Measurements from ENCODE around the gene ROBO1. TPM values are rescaled to one million over a fixed set of nuclear protein-coding genes. Genes with fewer than 3 reads are reported as not detected.

ROBO1 gene
- total and polyA plus RNA-seq, 4 donors = 1.0 to 30.3 (median 3.9) TPM

DNA sequence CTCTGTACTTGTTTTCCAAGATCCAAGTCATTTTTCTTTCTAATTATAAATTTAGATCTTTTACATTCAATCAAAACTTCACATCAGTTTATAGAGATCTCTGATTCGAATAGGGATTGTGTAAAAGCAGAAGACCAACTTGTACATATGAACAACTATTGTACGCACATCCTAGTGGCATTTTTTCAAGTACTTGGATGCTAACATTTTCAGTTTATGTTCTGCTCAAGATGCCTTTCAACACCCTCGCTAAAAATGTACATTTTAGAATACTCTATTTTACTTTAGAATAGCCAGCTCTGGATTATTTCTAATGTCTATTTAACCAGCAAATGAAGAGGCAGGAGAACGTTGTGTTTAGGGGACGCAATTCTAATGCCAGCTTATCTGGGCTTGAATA is 340.7 kb downstream of the ROBO1 start:
- 73% methylated on average over 5 of the region's 5 CpGs for WGBS
- Histone ChIP-seq H3K27ac (ENCODE audit: low read depth in 1 of 2, low read length in 2 of 2) (no peak overlapping the region), H3K4me1 (ENCODE audit: control insufficient read depth in 4 of 4, insufficient read depth in 4 of 4, low read length in 3 of 4) (no peaks in the 10 kb centered on the region), H3K27me3 (ENCODE audit: control insufficient read depth in 4 of 4, insufficient read depth in 4 of 4, low read length in 3 of 4) (no peaks in the 10 kb centered on the region), H3K9me3 (ENCODE audit: control insufficient read depth in 4 of 4, low read length in 3 of 4) (no peaks in the 10 kb centered on the region), H3K36me3 (ENCODE audit: control insufficient read depth in 4 of 4, insufficient read depth in 3 of 4, low read depth in 1 of 4, low read length in 3 of 4) (no peaks in the 10 kb centered on the region), H3K9ac (ENCODE audit: low read depth in 1 of 2, low read length in 2 of 2) (no peak overlapping the region), H3K4me3 (ENCODE audit: low read depth in 1 of 3, low read length in 3 of 3) (no peak overlapping the region)
- DNase-seq (ENCODE audit: low spot score) = no peak
- TF ChIP-seq HNF4A (conservative IDR thresholded peaks at IDR 0.05) = no peak
- TF ChIP-seq FOXA2 (IDR thresholded peaks at IDR 0.05) = no peak
- no peak for TF ChIP-seq TAF1 (conservative IDR thresholded peaks at IDR 0.05)
- no peak for TF ChIP-seq GABPA (IDR thresholded peaks at IDR 0.05 in 1 of 2, conservative IDR thresholded peaks at IDR 0.05 in 1 of 2)

DNA sequence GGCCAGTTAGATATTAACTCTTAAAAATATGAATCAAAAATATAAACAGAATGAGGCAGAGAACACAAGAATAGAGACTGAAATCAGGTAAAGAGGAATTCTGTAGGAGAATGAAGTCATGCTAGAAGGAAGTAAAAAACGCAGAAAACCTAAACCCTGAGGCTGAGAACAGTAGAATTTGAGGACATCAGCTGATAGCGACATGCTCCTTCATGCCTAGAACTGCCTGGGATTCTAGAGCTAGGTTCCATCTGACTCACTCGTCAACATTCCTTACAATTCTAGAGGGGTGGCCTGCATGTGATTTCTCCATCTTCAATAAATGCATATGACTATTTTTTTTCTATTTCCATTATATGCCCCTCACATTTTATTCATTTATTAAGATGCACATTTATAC is 343.0 kb downstream of the ROBO1 start:
- H3K4me3 ChIP-seq (ENCODE audit: low read depth in 1 of 3, low read length in 3 of 3) = no peak overlapping the region
- no peaks in the 10 kb centered on the region for H3K27me3 ChIP-seq (ENCODE audit: control insufficient read depth in 4 of 4, insufficient read depth in 4 of 4, low read length in 3 of 4)
- H3K4me1 ChIP-seq (ENCODE audit: control insufficient read depth in 4 of 4, insufficient read depth in 4 of 4, low read length in 3 of 4) = no peaks in the 10 kb centered on the region
- no peaks in the 10 kb centered on the region for H3K36me3 ChIP-seq (ENCODE audit: control insufficient read depth in 4 of 4, insufficient read depth in 3 of 4, low read depth in 1 of 4, low read length in 3 of 4)
- WGBS = 89% methylated on average over 3 of the region's 3 CpGs
- no peak for DNase-seq (ENCODE audit: low spot score)
- H3K9me3 ChIP-seq (ENCODE audit: control insufficient read depth in 4 of 4, low read length in 3 of 4) = no peaks in the 10 kb centered on the region
- no peak overlapping the region for H3K27ac ChIP-seq (ENCODE audit: low read depth in 1 of 2, low read length in 2 of 2)
- no peak overlapping the region for H3K9ac ChIP-seq (ENCODE audit: low read depth in 1 of 2, low read length in 2 of 2)
- TF ChIP-seq YY1 (IDR thresholded peaks at IDR 0.05) (no peak), JUND (IDR thresholded peaks at IDR 0.05) (no peak), TAF1 (conservative IDR thresholded peaks at IDR 0.05) (no peak), HNF4A (conservative IDR thresholded peaks at IDR 0.05) (no peak), GABPA (IDR thresholded peaks at IDR 0.05 in 1 of 2, conservative IDR thresholded peaks at IDR 0.05 in 1 of 2) (no peak), NR2F2 (IDR thresholded peaks at IDR 0.05) (no peak)
- TF ChIP-seq, protein P1, sequence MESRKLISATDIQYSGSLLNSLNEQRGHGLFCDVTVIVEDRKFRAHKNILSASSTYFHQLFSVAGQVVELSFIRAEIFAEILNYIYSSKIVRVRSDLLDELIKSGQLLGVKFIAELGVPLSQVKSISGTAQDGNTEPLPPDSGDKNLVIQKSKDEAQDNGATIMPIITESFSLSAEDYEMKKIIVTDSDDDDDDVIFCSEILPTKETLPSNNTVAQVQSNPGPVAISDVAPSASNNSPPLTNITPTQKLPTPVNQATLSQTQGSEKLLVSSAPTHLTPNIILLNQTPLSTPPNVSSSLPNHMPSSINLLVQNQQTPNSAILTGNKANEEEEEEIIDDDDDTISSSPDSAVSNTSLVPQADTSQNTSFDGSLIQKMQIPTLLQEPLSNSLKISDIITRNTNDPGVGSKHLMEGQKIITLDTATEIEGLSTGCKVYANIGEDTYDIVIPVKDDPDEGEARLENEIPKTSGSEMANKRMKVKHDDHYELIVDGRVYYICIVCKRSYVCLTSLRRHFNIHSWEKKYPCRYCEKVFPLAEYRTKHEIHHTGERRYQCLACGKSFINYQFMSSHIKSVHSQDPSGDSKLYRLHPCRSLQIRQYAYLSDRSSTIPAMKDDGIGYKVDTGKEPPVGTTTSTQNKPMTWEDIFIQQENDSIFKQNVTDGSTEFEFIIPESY (IDR thresholded peaks at IDR 0.05) = no peak
- TF ChIP-seq, protein P2, sequence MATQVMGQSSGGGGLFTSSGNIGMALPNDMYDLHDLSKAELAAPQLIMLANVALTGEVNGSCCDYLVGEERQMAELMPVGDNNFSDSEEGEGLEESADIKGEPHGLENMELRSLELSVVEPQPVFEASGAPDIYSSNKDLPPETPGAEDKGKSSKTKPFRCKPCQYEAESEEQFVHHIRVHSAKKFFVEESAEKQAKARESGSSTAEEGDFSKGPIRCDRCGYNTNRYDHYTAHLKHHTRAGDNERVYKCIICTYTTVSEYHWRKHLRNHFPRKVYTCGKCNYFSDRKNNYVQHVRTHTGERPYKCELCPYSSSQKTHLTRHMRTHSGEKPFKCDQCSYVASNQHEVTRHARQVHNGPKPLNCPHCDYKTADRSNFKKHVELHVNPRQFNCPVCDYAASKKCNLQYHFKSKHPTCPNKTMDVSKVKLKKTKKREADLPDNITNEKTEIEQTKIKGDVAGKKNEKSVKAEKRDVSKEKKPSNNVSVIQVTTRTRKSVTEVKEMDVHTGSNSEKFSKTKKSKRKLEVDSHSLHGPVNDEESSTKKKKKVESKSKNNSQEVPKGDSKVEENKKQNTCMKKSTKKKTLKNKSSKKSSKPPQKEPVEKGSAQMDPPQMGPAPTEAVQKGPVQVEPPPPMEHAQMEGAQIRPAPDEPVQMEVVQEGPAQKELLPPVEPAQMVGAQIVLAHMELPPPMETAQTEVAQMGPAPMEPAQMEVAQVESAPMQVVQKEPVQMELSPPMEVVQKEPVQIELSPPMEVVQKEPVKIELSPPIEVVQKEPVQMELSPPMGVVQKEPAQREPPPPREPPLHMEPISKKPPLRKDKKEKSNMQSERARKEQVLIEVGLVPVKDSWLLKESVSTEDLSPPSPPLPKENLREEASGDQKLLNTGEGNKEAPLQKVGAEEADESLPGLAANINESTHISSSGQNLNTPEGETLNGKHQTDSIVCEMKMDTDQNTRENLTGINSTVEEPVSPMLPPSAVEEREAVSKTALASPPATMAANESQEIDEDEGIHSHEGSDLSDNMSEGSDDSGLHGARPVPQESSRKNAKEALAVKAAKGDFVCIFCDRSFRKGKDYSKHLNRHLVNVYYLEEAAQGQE (IDR thresholded peaks at IDR 0.05) = no peak
- TF ChIP-seq, protein P3, sequence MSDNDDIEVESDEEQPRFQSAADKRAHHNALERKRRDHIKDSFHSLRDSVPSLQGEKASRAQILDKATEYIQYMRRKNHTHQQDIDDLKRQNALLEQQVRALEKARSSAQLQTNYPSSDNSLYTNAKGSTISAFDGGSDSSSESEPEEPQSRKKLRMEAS (IDR thresholded peaks at IDR 0.05) = no peak

DNA sequence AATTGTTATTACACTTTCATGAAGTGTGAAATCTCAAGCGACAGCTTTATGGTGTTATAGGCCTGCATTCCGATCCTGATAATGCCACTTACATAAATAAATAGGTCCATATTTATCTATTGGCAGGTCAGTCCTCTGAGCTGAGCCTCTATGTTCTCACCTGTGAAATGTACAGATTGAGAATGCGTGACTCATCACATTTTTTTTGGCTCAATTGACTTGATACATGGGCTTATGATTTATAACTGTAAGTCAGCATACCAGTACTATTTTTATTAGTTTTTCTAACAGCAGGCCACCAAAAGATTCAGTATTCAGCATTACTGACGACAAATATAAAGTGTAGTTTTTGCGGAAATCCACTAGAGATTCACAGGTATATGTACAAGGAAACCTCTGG is 344.4 kb downstream of the ROBO1 start:
- H3K4me3 ChIP-seq (ENCODE audit: low read depth in 1 of 3, low read length in 3 of 3) = no peak overlapping the region
- 90% methylated on average over 5 of the region's 5 CpGs for WGBS
- no peaks in the 10 kb centered on the region for H3K4me1 ChIP-seq (ENCODE audit: control insufficient read depth in 4 of 4, insufficient read depth in 4 of 4, low read length in 3 of 4)
- H3K9ac ChIP-seq (ENCODE audit: low read depth in 1 of 2, low read length in 2 of 2) = no peak overlapping the region
- H3K27me3 ChIP-seq (ENCODE audit: control insufficient read depth in 4 of 4, insufficient read depth in 4 of 4, low read length in 3 of 4) = no peaks in the 10 kb centered on the region
- TF ChIP-seq, protein P4, sequence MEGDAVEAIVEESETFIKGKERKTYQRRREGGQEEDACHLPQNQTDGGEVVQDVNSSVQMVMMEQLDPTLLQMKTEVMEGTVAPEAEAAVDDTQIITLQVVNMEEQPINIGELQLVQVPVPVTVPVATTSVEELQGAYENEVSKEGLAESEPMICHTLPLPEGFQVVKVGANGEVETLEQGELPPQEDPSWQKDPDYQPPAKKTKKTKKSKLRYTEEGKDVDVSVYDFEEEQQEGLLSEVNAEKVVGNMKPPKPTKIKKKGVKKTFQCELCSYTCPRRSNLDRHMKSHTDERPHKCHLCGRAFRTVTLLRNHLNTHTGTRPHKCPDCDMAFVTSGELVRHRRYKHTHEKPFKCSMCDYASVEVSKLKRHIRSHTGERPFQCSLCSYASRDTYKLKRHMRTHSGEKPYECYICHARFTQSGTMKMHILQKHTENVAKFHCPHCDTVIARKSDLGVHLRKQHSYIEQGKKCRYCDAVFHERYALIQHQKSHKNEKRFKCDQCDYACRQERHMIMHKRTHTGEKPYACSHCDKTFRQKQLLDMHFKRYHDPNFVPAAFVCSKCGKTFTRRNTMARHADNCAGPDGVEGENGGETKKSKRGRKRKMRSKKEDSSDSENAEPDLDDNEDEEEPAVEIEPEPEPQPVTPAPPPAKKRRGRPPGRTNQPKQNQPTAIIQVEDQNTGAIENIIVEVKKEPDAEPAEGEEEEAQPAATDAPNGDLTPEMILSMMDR (IDR thresholded peaks at IDR 0.05; ENCODE audit: low read depth, low read length, missing input control) = no peak
- no peak for TF ChIP-seq SP1 (IDR thresholded peaks at IDR 0.05)
- TF ChIP-seq, protein P1 (IDR thresholded peaks at IDR 0.05) = no peak
- no peak for TF ChIP-seq GABPA (IDR thresholded peaks at IDR 0.05 in 1 of 2, conservative IDR thresholded peaks at IDR 0.05 in 1 of 2)
- no peak for DNase-seq (ENCODE audit: low spot score)
- no peak overlapping the region for H3K27ac ChIP-seq (ENCODE audit: low read depth in 1 of 2, low read length in 2 of 2)
- H3K9me3 ChIP-seq (ENCODE audit: control insufficient read depth in 4 of 4, low read length in 3 of 4) = no peaks in the 10 kb centered on the region
- no peaks in the 10 kb centered on the region for H3K36me3 ChIP-seq (ENCODE audit: control insufficient read depth in 4 of 4, insufficient read depth in 3 of 4, low read depth in 1 of 4, low read length in 3 of 4)
